Neural progenitor cell (in vitro differentiated cells): Measurements from ENCODE around the gene CCL17.

Experiments
- EZH2 ChIP-seq: fragments of 200-600 bp; sonication (generic); IDR thresholded peaks from 2 replicates; pipeline ENCODE4 v1.6.1; 2017; ENCODE audit warnings: antibody characterized with exemption, mild to moderate bottlenecking, moderate library complexity
- TF ChIP-seq, protein P1 (sequence below): fragments of 200-600 bp; sonication (generic); IDR thresholded peaks from 2 replicates; pipeline ENCODE4 v1.5.1; 2017; ENCODE audit warnings: antibody characterized with exemption, mild to moderate bottlenecking

GRCh38 chr16:57412584-57412983 lies 8.0 kb downstream of the CCL17 start:
- no peak for TF ChIP-seq EZH2
- TF ChIP-seq, protein P1, sequence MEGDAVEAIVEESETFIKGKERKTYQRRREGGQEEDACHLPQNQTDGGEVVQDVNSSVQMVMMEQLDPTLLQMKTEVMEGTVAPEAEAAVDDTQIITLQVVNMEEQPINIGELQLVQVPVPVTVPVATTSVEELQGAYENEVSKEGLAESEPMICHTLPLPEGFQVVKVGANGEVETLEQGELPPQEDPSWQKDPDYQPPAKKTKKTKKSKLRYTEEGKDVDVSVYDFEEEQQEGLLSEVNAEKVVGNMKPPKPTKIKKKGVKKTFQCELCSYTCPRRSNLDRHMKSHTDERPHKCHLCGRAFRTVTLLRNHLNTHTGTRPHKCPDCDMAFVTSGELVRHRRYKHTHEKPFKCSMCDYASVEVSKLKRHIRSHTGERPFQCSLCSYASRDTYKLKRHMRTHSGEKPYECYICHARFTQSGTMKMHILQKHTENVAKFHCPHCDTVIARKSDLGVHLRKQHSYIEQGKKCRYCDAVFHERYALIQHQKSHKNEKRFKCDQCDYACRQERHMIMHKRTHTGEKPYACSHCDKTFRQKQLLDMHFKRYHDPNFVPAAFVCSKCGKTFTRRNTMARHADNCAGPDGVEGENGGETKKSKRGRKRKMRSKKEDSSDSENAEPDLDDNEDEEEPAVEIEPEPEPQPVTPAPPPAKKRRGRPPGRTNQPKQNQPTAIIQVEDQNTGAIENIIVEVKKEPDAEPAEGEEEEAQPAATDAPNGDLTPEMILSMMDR: no peak
